GM23248 (cell line): ENCODE measurements around the gene CDH4. TPM values are rescaled to one million over a fixed set of nuclear protein-coding genes. Genes with fewer than 3 reads are reported as not detected.
"Not testable (repeated sequence)": the region's sequence is repeated elsewhere in the genome, so short reads cannot be mapped to it uniquely, and the experiment has no call there.

Source experiments
- DNase-seq: peaks from one replicate; pipeline ENCODE4 v3.0.0-alpha.2; 2015
- H2AFZ ChIP-seq: fragments of 200-600 bp; sonication (generic); 2 replicates; pipeline ENCODE4 v1.6.1; 2016; ENCODE audit warnings: antibody characterized with exemption
- H3F3A ChIP-seq: fragments of 200-600 bp; sonication (generic); 2 replicates; pipeline ENCODE4 v1.6.1; 2016; ENCODE audit warnings: mild to moderate bottlenecking, antibody characterized with exemption, mixed run types; ENCODE audit not compliant: insufficient read depth
- H3K27ac ChIP-seq: fragments of 200-600 bp; sonication (generic); 2 replicates; pipeline ENCODE4 v1.5.1; 2016; ENCODE audit warnings: mild to moderate bottlenecking
- H3K27me3 ChIP-seq: fragments of 200-600 bp; sonication (generic); replicated peaks from 2 replicates; pipeline ENCODE4 v1.6.1; 2016; ENCODE audit warnings: mild to moderate bottlenecking; ENCODE audit not compliant: insufficient read depth
- H3K36me3 ChIP-seq: fragments of 200-600 bp; sonication (generic); 2 replicates; pipeline ENCODE4 v1.6.1; 2016; ENCODE audit warnings: low read depth, mild to moderate bottlenecking
- H3K4me1 ChIP-seq: fragments of 200-600 bp; sonication (generic); 2 replicates; pipeline ENCODE4 v1.6.1; 2016; ENCODE audit warnings: mild to moderate bottlenecking; ENCODE audit not compliant: insufficient read depth
- H3K4me2 ChIP-seq: fragments of 200-600 bp; sonication (generic); one replicate; pipeline ENCODE4 v1.6.1; 2016; ENCODE audit warnings: mild to moderate bottlenecking; ENCODE audit not compliant: unreplicated experiment
- H3K4me3 ChIP-seq: fragments of 200-600 bp; sonication (generic); 2 replicates; pipeline ENCODE4 v1.5.1; 2016; ENCODE audit warnings: mild to moderate bottlenecking
- H3K79me2 ChIP-seq: fragments of 200-600 bp; sonication (generic); 2 replicates; pipeline ENCODE4 v1.6.1; 2016; ENCODE audit warnings: mild to moderate bottlenecking; ENCODE audit not compliant: insufficient read depth
- H3K9ac ChIP-seq: fragments of 200-600 bp; sonication (generic); 2 replicates; pipeline ENCODE4 v1.6.1; 2016; ENCODE audit warnings: mild to moderate bottlenecking
- H3K9me2 ChIP-seq: fragments of 200-600 bp; sonication (generic); 2 replicates; pipeline ENCODE4 v1.6.1; 2016; ENCODE audit warnings: mixed run types, mild to moderate bottlenecking, moderate library complexity; ENCODE audit not compliant: insufficient read depth
- H3K9me3 ChIP-seq: fragments of 200-600 bp; sonication (generic); one replicate; pipeline ENCODE4 v1.6.1; 2017; ENCODE audit warnings: low read depth
- H4K20me1 ChIP-seq: fragments of 200-600 bp; sonication (generic); 2 replicates; pipeline ENCODE4 v1.6.0; 2016; ENCODE audit not compliant: insufficient read depth
- EZH2 ChIP-seq: fragments of 200-600 bp; sonication (generic); IDR thresholded peaks from 2 replicates; pipeline ENCODE4 v1.6.1; 2018; ENCODE audit warnings: antibody characterized with exemption, mild to moderate bottlenecking; ENCODE audit not compliant: insufficient read depth, poor library complexity, severe bottlenecking
- EZH2phosphoT487 ChIP-seq: fragments of 200-600 bp; sonication (generic); IDR thresholded peaks from 2 replicates; pipeline ENCODE4 v1.6.1; 2018; ENCODE audit warnings: antibody characterized with exemption, moderate library complexity, mild to moderate bottlenecking, low read depth; ENCODE audit not compliant: insufficient read depth
- WGBS, 2 experiments: methylation state at CpG; one replicate each; pipeline ENCODE4 v1.1.6; 2015 to 2017; ENCODE audit warnings: low lambda C conversion rate in 2 of 2, low coverage in 1 of 2; ENCODE audit errors: missing lambda C conversion rate in 2 of 2; 5-methylcytosine and 5-hydroxymethylcytosine counted together
- in situ Hi-C: fragments of 300-500 bp; cut with MboI; formaldehyde crosslinking; loops from 2 replicates; pipeline ENCODE4 v1.15.0; 2020
- polyA plus RNA-seq: library from polyadenylated mRNA; unstranded; fragments of >200 nt; fragmentation: Nextera tagmentation; extraction: Ambion mirVana; gene quantifications from 2 replicates; pipeline ENCODE4 v1.2.1, GENCODE V29; 2016
- total RNA-seq: library from RNA; depleted of rRNA; stranded (reverse); fragments of >200 nt; shearing (Covaris generic); gene quantifications from 2 replicates; pipeline ENCODE4 v1.2.3, GENCODE V29; 2014

CDH4 gene
- total and polyA plus RNA-seq, 2 experiments from 2014 or later = 1.1 to 3.9 TPM

GRCh38 chr20:61968036-61968810 is 716.2 kb downstream of the CDH4 start:
- Histone ChIP-seq H3K36me3 (no peaks in the 10 kb centered on the region), H3K79me2 (no peaks in the 10 kb centered on the region), H3K4me1 (no peaks in the 10 kb centered on the region), H3K9me3 (no peaks in the 10 kb centered on the region), H3K27ac (no peak overlapping the region), H4K20me1 (no peaks in the 10 kb centered on the region), H3K9me2 (no peaks in the 10 kb centered on the region), H3F3A (no peaks in the 10 kb centered on the region), H3K4me2 (no peak overlapping the region), H2AFZ (no peak overlapping the region), H3K4me3 (no peak overlapping the region), H3K9ac (no peak overlapping the region), H3K27me3 (peaks cover 11% of the 10 kb centered on the region; the same call in 1 of the 2 replicates)
- 62 to 68% methylated on average over 22 of the region's 22 CpGs for WGBS, 2 experiments
- in situ Hi-C loops = no loop called here
- no peak for DNase-seq
- TF ChIP-seq EZH2 = no peak

DNA sequence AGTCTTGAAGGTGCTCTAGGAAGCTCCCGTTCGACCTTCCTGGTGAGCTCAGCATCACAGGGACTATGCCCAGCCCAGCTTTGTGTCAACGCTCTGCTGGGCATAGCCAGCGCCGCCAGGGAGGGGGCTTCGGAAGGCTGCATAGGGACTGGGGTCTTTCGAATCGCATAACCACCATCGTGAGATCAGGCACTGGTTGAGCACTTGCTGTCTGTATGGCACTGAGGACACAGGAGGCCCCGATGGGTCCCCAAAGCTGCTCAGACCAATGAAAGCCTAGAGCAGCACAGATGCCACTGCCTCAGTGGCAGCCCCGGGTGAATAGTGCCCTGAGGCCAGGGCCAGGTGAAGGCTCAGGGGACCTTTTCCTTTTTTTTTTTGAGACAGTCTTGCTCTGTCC is 716.9 kb downstream of the CDH4 start:
- in situ Hi-C loops = no loop called here
- TF ChIP-seq EZH2phosphoT487 (no peak), EZH2 (no peak)
- peaks cover 11% of the 10 kb centered on the region; the same call in 1 of the 2 replicates for H3K27me3 ChIP-seq
- H3K9ac ChIP-seq = no peak overlapping the region
- no peak for DNase-seq
- no peaks in the 10 kb centered on the region for H3K9me2 ChIP-seq
- no peak overlapping the region for H3K4me2 ChIP-seq
- no peak overlapping the region for H3K4me3 ChIP-seq
- no peaks in the 10 kb centered on the region for H3K36me3 ChIP-seq
- 53 to 58% methylated on average over 11 of the region's 11 CpGs for WGBS, 2 experiments
- no peaks in the 10 kb centered on the region for H4K20me1 ChIP-seq
- H3K4me1 ChIP-seq = no peaks in the 10 kb centered on the region
- no peaks in the 10 kb centered on the region for H3F3A ChIP-seq
- H3K79me2 ChIP-seq = no peaks in the 10 kb centered on the region
- H3K9me3 ChIP-seq = no peaks in the 10 kb centered on the region
- H3K27ac ChIP-seq = no peak overlapping the region
- H2AFZ ChIP-seq = no peak overlapping the region

GRCh38 chr20:61969806-61970205 is 717.7 kb downstream of the CDH4 start:
- Histone ChIP-seq H3K79me2 (no peaks in the 10 kb centered on the region), H3K27ac (no peak overlapping the region), H3K27me3 (peaks cover 4% of the 10 kb centered on the region; the same call in 1 of the 2 replicates), H3K9ac (no peak overlapping the region), H3K4me1 (no peaks in the 10 kb centered on the region), H4K20me1 (no peaks in the 10 kb centered on the region), H3K9me2 (no peaks in the 10 kb centered on the region), H3K36me3 (no peaks in the 10 kb centered on the region), H3K4me2 (no peak overlapping the region), H3F3A (no peaks in the 10 kb centered on the region), H3K4me3 (no peak overlapping the region), H2AFZ (no peak overlapping the region), H3K9me3 (no peaks in the 10 kb centered on the region)
- in situ Hi-C loops = no loop called here
- no peak for DNase-seq
- TF ChIP-seq EZH2 = no peak
- no peak for TF ChIP-seq EZH2phosphoT487
- WGBS, 2 experiments = 83 to 88% methylated on average over 12 to 27 of the region's 27 CpGs

DNA sequence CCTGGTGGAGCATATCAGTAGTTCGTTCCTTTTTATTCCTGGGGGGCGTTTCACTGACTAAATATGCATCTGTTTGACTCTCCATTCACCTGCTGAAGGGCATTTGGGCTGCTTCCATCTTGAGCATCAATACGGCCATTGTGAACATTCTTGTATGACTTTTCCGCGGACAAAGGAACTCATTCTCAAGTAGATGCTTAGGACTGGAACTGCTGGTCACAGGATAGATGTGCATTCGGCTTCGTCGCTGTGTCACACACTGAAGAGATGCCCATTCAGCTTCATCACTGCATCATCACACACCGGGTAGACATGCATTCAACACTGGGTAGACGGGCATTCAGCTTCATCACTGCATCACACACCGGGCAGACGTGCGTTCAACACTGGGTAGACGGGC is 718.3 kb downstream of the CDH4 start:
- TF ChIP-seq EZH2phosphoT487 = no peak
- TF ChIP-seq EZH2 = no peak

GRCh38 chr20:61971595-61971994 is 719.5 kb downstream of the CDH4 start:
- H4K20me1 ChIP-seq, H3K27ac ChIP-seq, H3K4me1 ChIP-seq, H3K4me3 ChIP-seq, H3K79me2 ChIP-seq, in situ Hi-C loops, H3K4me2 ChIP-seq, H3K9me3 ChIP-seq, H3K9me2 ChIP-seq, H3K9ac ChIP-seq, H3K27me3 ChIP-seq, H3F3A ChIP-seq, H3K36me3 ChIP-seq, H2AFZ ChIP-seq, DNase-seq: not testable (repeated sequence)
- WGBS, 2 experiments = 95 to 97% methylated on average over 9 to 13 of the region's 13 CpGs

More for the DNA sequence above, 718.3 kb downstream of the CDH4 start:
- in situ Hi-C loops = no loop called here
- no peak for DNase-seq
- no peaks in the 10 kb centered on the region for H3K9me3 ChIP-seq
- no peaks in the 10 kb centered on the region for H3K79me2 ChIP-seq
- no peak overlapping the region for H3K4me2 ChIP-seq
- WGBS, 2 experiments = 89 to 93% methylated on average over 14 of the region's 14 CpGs
- H2AFZ ChIP-seq = no peak overlapping the region
- no peak overlapping the region for H3K4me3 ChIP-seq
- H3K9me2 ChIP-seq = no peaks in the 10 kb centered on the region
- no peaks in the 10 kb centered on the region for H3K36me3 ChIP-seq
- no peaks in the 10 kb centered on the region for H3F3A ChIP-seq
- H4K20me1 ChIP-seq = no peaks in the 10 kb centered on the region
- no peak overlapping the region for H3K9ac ChIP-seq
- no peaks in the 10 kb centered on the region for H3K4me1 ChIP-seq
- no peaks in the 10 kb centered on the region for H3K27me3 ChIP-seq
- no peak overlapping the region for H3K27ac ChIP-seq
